Ishikawa (cell line): Measurements from ENCODE around the gene MBNL1.

Experiments used
- CEBPB ChIP-seq: IDR thresholded peaks from 2 replicates; pipeline ENCODE4 v1.6.1; 2012
- CREB1 ChIP-seq: IDR thresholded peaks from 2 replicates; pipeline ENCODE4 v1.6.1; 2012; ENCODE audit warnings: low read depth
- EGR1 ChIP-seq: IDR thresholded peaks from 2 replicates; pipeline ENCODE4 v1.6.1; 2012
- EP300 ChIP-seq: IDR thresholded peaks from 2 replicates; pipeline ENCODE4 v1.6.1; 2012; ENCODE audit warnings: borderline replicate concordance
- FOXM1 ChIP-seq: IDR thresholded peaks from 2 replicates; pipeline ENCODE4 v1.6.1; 2012; ENCODE audit warnings: low read depth, borderline replicate concordance
- NFIC ChIP-seq: IDR thresholded peaks from 2 replicates; pipeline ENCODE4 v1.6.1; 2012
- RAD21 ChIP-seq: IDR thresholded peaks from 2 replicates; pipeline ENCODE4 v1.6.1; 2012; ENCODE audit warnings: low read depth
- TAF1 ChIP-seq: IDR thresholded peaks from 2 replicates; pipeline ENCODE4 v1.6.1; 2012; ENCODE audit warnings: low read depth, mild to moderate bottlenecking
- TCF12 ChIP-seq: IDR thresholded peaks from 2 replicates; pipeline ENCODE4 v1.6.1; 2012; ENCODE audit warnings: low read depth
- TEAD4 ChIP-seq: IDR thresholded peaks from 2 replicates; pipeline ENCODE4 v1.6.1; 2012
- YY1 ChIP-seq: IDR thresholded peaks from 2 replicates; pipeline ENCODE4 v1.6.1; 2012; ENCODE audit warnings: low read depth
- ZBTB7A ChIP-seq: IDR thresholded peaks from 2 replicates; pipeline ENCODE4 v1.6.1; 2012; ENCODE audit warnings: low read depth
- TF ChIP-seq, protein P1 (sequence below): IDR thresholded peaks from 2 replicates; pipeline ENCODE4 v1.6.1; 2012
- TF ChIP-seq, protein P2 (sequence below): IDR thresholded peaks from 2 replicates; pipeline ENCODE4 v1.6.1; 2012; ENCODE audit warnings: low read depth, mild to moderate bottlenecking
- TF ChIP-seq, protein P3 (sequence below): IDR thresholded peaks from 2 replicates; pipeline ENCODE4 v1.6.1; 2012

Gene MBNL1, protein sequence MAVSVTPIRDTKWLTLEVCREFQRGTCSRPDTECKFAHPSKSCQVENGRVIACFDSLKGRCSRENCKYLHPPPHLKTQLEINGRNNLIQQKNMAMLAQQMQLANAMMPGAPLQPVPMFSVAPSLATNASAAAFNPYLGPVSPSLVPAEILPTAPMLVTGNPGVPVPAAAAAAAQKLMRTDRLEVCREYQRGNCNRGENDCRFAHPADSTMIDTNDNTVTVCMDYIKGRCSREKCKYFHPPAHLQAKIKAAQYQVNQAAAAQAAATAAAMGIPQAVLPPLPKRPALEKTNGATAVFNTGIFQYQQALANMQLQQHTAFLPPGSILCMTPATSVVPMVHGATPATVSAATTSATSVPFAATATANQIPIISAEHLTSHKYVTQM

DNA sequence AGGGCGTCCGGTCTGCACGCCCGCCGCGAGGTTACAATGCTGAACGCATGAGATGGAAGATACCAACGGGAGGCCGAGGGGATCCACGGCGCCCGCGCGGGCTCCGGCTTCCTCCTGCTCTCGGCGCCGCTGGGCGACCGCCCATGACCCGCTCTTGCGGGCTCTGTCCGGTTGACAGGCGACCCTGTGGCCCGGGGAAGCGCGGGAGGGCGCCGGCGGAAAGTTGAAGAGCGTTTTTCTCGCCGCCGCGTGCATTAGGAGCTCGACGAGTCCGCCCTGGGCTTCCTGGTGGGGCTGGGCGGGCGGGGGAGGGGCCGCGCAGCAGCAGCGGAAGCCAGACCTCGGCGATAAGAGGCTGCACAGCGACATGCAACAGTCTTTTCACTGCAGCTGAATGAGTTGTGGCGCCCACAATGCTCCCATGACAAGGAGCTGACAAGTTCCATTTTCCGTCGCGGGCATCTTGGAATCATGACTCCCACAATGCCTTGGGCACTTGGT is at the start of gene MBNL1:
MBNL1 (plus strand) TSS at position 375 of the 501 bp plus-strand sequence. CDS start 31,265 bp downstream, outside the sequence.
- no peak for TF ChIP-seq TCF12
- TF ChIP-seq CREB1 = no peak
- TF ChIP-seq, protein P1, sequence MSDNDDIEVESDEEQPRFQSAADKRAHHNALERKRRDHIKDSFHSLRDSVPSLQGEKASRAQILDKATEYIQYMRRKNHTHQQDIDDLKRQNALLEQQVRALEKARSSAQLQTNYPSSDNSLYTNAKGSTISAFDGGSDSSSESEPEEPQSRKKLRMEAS = peak; percentile 91
- no peak for TF ChIP-seq CEBPB
- no peak for TF ChIP-seq FOXM1
- TF ChIP-seq TEAD4 = peak; percentile 19; the same call in 1 of the 2 replicates
- TF ChIP-seq YY1 = peak; percentile 55; the same call in 1 of the 2 replicates

DNA sequence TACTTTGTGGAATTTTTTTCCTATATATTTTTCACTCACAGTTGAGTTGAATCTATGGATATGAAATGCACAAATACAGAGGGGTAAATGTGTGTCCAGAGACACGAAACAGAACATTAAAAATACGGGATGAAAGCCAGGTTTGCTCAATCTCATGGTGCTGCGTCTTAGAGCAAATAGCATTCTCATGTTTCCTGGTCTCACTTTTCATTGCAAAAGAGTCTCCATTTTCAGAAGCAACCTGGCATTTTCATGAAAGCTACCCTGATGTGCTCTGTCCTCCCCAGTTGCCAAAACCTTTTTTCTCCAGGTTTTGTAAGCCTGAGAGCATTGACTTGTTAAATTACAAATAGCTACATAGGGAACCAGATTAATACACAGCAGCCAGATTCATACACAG is 49.5 kb upstream of the MBNL1 start:
- no peak for TF ChIP-seq YY1
- no peak for TF ChIP-seq ZBTB7A
- TF ChIP-seq, protein P2, sequence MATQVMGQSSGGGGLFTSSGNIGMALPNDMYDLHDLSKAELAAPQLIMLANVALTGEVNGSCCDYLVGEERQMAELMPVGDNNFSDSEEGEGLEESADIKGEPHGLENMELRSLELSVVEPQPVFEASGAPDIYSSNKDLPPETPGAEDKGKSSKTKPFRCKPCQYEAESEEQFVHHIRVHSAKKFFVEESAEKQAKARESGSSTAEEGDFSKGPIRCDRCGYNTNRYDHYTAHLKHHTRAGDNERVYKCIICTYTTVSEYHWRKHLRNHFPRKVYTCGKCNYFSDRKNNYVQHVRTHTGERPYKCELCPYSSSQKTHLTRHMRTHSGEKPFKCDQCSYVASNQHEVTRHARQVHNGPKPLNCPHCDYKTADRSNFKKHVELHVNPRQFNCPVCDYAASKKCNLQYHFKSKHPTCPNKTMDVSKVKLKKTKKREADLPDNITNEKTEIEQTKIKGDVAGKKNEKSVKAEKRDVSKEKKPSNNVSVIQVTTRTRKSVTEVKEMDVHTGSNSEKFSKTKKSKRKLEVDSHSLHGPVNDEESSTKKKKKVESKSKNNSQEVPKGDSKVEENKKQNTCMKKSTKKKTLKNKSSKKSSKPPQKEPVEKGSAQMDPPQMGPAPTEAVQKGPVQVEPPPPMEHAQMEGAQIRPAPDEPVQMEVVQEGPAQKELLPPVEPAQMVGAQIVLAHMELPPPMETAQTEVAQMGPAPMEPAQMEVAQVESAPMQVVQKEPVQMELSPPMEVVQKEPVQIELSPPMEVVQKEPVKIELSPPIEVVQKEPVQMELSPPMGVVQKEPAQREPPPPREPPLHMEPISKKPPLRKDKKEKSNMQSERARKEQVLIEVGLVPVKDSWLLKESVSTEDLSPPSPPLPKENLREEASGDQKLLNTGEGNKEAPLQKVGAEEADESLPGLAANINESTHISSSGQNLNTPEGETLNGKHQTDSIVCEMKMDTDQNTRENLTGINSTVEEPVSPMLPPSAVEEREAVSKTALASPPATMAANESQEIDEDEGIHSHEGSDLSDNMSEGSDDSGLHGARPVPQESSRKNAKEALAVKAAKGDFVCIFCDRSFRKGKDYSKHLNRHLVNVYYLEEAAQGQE = no peak
- no peak for TF ChIP-seq TCF12
- TF ChIP-seq RAD21 = no peak

DNA sequence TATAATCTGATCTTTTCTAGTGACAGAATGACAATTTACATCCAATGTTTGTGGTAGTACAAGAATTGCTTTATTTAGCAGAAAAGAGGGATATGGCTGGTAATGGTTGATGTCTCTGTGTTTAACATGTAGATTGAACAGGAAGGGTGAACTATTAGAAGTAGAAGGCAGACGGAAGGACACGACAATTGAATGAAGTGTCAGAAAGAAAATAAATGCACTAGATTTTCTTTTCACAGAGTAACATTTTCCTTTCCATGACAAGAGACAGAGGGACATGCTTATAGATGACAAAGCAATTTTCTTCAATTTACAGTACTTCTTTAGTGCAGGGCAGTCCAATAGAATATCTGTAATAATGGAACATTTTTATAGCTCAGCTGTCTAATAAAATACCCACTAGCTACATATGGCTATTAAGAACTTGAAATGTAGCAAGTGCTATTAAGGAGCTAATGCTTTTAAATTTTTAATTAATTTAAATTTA is 48.9 kb upstream of the MBNL1 start:
- TF ChIP-seq CEBPB (no peak), ZBTB7A (no peak), CREB1 (no peak), TAF1 (no peak), TCF12 (no peak), RAD21 (no peak), EGR1 (no peak), EP300 (no peak), TEAD4 (no peak), NFIC (no peak), YY1 (no peak), FOXM1 (no peak)
- TF ChIP-seq, protein P3, sequence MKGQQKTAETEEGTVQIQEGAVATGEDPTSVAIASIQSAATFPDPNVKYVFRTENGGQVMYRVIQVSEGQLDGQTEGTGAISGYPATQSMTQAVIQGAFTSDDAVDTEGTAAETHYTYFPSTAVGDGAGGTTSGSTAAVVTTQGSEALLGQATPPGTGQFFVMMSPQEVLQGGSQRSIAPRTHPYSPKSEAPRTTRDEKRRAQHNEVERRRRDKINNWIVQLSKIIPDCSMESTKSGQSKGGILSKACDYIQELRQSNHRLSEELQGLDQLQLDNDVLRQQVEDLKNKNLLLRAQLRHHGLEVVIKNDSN = no peak
- TF ChIP-seq, protein P1 = no peak
- TF ChIP-seq, protein P2 = no peak

DNA sequence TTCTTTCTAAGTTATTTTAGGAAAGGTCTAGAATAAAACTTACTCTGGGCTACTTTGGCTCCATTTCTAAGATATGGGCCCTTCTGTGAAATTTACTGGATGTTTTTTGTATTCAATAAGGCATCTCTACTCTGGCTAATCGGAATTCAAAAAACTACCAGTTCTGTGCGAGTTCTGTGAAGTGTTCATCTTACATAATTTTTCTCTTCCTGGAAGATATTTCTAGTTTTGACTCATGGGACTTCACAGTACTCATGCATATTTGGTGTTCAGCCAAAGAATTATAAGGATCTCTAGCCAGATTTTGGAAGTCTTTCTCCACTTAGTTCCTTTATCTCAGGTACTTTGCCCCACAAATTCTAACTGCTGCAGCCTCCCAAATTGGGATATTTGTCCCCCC is 46.4 kb upstream of the MBNL1 start:
- no peak for TF ChIP-seq NFIC
- no peak for TF ChIP-seq TCF12
- no peak for TF ChIP-seq FOXM1
- no peak for TF ChIP-seq TAF1
- TF ChIP-seq, protein P3 = no peak
- TF ChIP-seq, protein P1 = no peak
- TF ChIP-seq ZBTB7A = no peak
- no peak for TF ChIP-seq RAD21
- TF ChIP-seq CREB1 = no peak
- TF ChIP-seq TEAD4 = no peak
- TF ChIP-seq EGR1 = no peak
- TF ChIP-seq CEBPB = no peak
- no peak for TF ChIP-seq EP300
- no peak for TF ChIP-seq YY1
- TF ChIP-seq, protein P2 = no peak
